Upper lobe of left lung (tissue), 4 donors: ENCODE results near the gene TFEC.
"Not testable (repeated sequence)": the region's sequence is repeated elsewhere in the genome, so short reads cannot be mapped to it uniquely, and the experiment has no call there.

Experiments
- CTCF ChIP-seq, 6 experiments: fragments of 450-650 bp in 4 of 6; fragments of 200-600 bp in 2 of 6; sonication (generic) in 2 of 6; IDR thresholded peaks; one replicate each; pipeline ENCODE4 v1.5.1; 2016 to 2019; ENCODE audit warnings: antibody characterized with exemption in 6 of 6
- EP300 ChIP-seq, 4 donors: sonication (generic); formaldehyde crosslinking; IDR thresholded peaks; one replicate each; pipeline ENCODE4 v1.5.1; 2017; ENCODE audit warnings: antibody characterized with exemption in 4 of 4, control low read depth in 2 of 4
- POLR2A ChIP-seq, 4 donors: fragments of 450-650 bp; IDR thresholded peaks; one replicate each; pipeline ENCODE4 v1.5.1; 2016 to 2017; ENCODE audit warnings: antibody characterized with exemption in 4 of 4, mild to moderate bottlenecking in 2 of 4
- POLR2AphosphoS5 ChIP-seq, 2 donors: sonication (generic); formaldehyde crosslinking; IDR thresholded peaks; one replicate each; pipeline ENCODE4 v1.5.1; 2017; ENCODE audit warnings: antibody characterized with exemption in 2 of 2

GRCh38 chr7:115929736-115930135 is 100.8 kb downstream of the TFEC start:
- not testable (repeated sequence) for TF ChIP-seq POLR2A, POLR2AphosphoS5, CTCF, EP300 (IDR thresholded peaks at IDR 0.05)
